Measurements from ENCODE around the gene TP53I13. TPM values are rescaled to one million over a fixed set of nuclear protein-coding genes. Genes with fewer than 3 reads are reported as not detected.

TP53I13 gene
- total RNA-seq, 1 experiment from 2014 or later = 29.6 TPM

DNA sequence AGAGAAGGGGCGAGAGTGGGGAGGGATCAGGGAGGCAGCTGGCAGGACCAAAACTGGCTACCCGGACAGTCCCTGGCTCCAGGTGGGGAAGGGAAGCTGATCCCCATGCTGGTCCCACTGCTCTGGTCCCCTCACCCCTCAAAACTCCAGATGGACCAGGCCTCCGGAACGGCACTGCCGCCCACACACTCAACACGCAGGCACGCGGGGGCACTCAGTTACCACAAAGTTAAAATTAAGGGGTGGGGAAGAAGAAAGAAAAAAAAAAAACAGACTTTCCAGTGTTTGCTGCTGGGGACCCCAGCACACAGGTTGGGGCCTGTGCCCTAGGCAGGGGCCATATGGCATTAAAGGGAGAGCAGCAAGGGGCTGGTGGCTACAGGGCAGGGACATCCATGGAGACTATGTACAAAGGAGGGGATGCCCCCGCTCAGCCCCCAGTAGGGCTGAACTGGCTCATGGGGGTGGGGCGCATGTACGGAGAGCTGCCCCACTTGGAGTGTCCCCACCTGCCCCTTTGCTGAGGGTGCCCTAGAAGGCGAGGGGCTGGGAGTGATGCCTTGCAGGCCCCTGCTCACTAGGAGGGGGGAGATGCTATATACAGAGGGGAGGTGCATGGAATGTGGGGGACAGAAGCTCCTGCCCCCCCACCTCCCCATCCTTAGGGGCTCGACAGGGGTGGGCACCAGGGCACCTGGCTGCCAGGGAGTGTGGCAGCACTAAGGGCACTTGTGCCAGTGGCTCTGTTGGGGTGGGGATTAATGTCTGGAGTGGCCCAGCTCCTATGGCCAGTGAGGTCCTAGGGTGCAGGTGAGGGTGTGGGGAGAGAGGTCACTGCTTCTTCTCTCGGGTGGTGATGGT is 5.6 kb downstream of the TP53I13 start:
- ChIA-PET POLR2A (interaction anchor here (0.5 to 3.9 kb wide), 6 partner anchors 17 to 1158 kb away, joined by 3 to 15 read pairs (median 3); no protein-coding TSS in a partner anchor), CTCF (interaction anchor here (0.6 to 9.2 kb wide), 7 partner anchors 12 to 513 kb away, joined by 3 to 57 read pairs (median 4); partner anchors contain the start of gene ANKRD13B)
- Mint-ChIP-seq H3K27me3 (ENCODE audit: insufficient read depth, unreplicated experiment) (no peaks in the 10 kb centered on the region), H3K4me3 (ENCODE audit: unreplicated experiment) (no peak overlapping the region), H3K27ac (ENCODE audit: low read depth, unreplicated experiment) (no peak overlapping the region), H3K4me1 (ENCODE audit: insufficient read depth, unreplicated experiment) (peaks cover 19% of the 10 kb centered on the region), H3K36me3 (ENCODE audit: insufficient read depth, unreplicated experiment) (peaks cover 38% of the 10 kb centered on the region), H3K9me3 (ENCODE audit: unreplicated experiment) (no peaks in the 10 kb centered on the region)
- intact Hi-C loops (cut with micrococcal nuclease) = no loop called here
- DNase-seq (ENCODE audit: unreplicated experiment) = no peak
- TF ChIP-seq, protein P1, sequence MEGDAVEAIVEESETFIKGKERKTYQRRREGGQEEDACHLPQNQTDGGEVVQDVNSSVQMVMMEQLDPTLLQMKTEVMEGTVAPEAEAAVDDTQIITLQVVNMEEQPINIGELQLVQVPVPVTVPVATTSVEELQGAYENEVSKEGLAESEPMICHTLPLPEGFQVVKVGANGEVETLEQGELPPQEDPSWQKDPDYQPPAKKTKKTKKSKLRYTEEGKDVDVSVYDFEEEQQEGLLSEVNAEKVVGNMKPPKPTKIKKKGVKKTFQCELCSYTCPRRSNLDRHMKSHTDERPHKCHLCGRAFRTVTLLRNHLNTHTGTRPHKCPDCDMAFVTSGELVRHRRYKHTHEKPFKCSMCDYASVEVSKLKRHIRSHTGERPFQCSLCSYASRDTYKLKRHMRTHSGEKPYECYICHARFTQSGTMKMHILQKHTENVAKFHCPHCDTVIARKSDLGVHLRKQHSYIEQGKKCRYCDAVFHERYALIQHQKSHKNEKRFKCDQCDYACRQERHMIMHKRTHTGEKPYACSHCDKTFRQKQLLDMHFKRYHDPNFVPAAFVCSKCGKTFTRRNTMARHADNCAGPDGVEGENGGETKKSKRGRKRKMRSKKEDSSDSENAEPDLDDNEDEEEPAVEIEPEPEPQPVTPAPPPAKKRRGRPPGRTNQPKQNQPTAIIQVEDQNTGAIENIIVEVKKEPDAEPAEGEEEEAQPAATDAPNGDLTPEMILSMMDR (IDR thresholded peaks at IDR 0.05; ENCODE audit: unreplicated experiment) = no peak
- no TSS peak for BruUV-seq (replicated peaks)

DNA sequence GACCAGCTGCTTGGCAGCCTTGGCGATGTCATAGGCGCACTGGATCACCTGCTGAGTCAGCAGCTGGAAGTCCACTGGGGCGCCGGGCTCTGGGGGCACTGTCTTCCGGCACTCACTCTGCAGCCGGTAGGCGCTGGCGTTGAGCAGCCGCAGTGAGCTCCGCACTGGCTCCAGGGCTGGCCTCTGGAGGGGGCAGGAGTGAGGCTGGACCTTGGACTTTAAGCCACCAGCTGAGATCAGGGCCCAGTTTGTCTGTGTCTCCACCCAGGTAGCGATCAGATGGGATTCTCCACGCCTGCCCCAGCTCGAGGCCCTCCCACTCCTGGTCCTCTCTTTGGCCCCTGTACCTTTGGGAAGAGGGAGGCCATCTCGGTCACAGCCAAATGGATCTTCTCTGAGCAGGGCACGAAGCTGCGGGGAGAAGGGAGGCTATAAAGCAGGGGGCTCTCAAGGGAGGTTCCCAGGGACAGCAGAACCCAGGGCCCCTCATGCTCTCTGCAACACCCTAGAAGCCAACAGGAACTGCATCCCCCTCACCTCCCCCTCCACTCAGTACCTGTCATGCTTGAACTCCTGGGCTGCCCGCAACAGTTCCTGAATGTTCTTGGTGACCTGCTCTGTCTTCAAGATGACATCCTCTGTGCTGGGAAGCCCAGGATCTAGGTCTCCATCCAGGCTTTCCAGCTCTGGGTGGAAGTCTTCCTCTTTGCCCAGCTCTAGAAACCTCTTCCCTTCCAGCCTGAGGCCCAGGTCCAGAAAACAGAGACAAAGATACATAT is 6.4 kb downstream of the TP53I13 start:
- TF ChIP-seq, protein P1 (IDR thresholded peaks at IDR 0.05; ENCODE audit: unreplicated experiment) = no peak

DNA sequence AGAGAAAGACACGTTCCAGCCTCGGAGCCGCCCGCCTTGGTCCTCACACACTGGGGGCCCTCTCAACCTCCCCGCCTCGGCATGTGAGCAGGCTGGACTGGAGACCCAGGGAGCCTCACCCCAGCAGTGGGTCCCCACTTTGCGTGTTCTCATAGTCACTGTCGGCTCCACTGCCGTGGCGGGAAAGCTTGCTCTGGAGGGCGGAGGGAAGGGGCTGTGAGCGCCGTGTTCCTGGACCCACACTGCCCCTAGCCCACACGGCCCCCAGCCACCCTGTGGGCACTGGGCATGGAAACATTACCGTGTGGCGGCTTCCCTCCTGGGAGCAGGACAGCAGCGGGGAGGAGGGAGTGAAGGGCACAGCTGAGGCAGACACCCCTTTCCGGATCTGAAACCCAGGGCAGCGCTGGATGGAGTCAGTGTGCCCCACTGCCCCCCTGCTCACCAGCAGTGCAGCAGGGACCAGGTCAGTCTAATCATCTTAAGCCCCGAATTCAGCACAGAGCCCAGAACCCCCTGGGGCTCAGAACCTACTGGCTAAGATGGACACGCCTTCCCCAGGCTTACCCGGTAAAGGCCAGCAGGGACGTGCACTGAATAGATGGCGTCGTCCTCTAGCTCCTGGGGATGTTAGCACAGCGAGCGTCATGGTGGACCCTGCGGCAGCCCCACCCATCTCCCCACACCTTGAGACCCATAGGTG is 7.2 kb downstream of the TP53I13 start:
- peaks cover 46% of the 10 kb centered on the region for H3K36me3 Mint-ChIP-seq (ENCODE audit: insufficient read depth, unreplicated experiment)
- no peaks in the 10 kb centered on the region for H3K27me3 Mint-ChIP-seq (ENCODE audit: insufficient read depth, unreplicated experiment)
- H3K4me3 Mint-ChIP-seq (ENCODE audit: unreplicated experiment) = no peak overlapping the region
- CTCF ChIA-PET = interaction anchor here (0.6 to 9.2 kb wide), 3 partner anchors 17 to 204 kb away, joined by 3 to 57 read pairs (median 5); partner anchors contain the start of gene ANKRD13B
- H3K4me1 Mint-ChIP-seq (ENCODE audit: insufficient read depth, unreplicated experiment) = peaks cover 23% of the 10 kb centered on the region
- no TSS peak for BruUV-seq (replicated peaks)
- no peak overlapping the region for H3K27ac Mint-ChIP-seq (ENCODE audit: low read depth, unreplicated experiment)
- no peak for DNase-seq (ENCODE audit: unreplicated experiment)
- POLR2A ChIA-PET = interaction anchor here (1.3 to 3.9 kb wide), 2 partner anchors 16 to 206 kb away, joined by 3 to 15 read pairs; no protein-coding TSS in a partner anchor
- TF ChIP-seq, protein P1 (IDR thresholded peaks at IDR 0.05; ENCODE audit: unreplicated experiment) = no peak
- intact Hi-C loops (cut with micrococcal nuclease) = no loop called here
- H3K9me3 Mint-ChIP-seq (ENCODE audit: unreplicated experiment) = no peaks in the 10 kb centered on the region

More for the DNA sequence above, 6.4 kb downstream of the TP53I13 start:
- ChIA-PET CTCF (interaction anchor here (0.6 to 9.2 kb wide), 6 partner anchors 11 to 435 kb away, joined by 3 to 57 read pairs (median 4); partner anchors contain the start of gene ANKRD13B), POLR2A (interaction anchor here (0.6 to 3.9 kb wide), 5 partner anchors 16 to 1975 kb away, joined by 3 to 15 read pairs (median 3); no protein-coding TSS in a partner anchor)
- H3K27ac Mint-ChIP-seq (ENCODE audit: low read depth, unreplicated experiment) = no peak overlapping the region
- no TSS peak for BruUV-seq (replicated peaks)
- H3K9me3 Mint-ChIP-seq (ENCODE audit: unreplicated experiment) = no peaks in the 10 kb centered on the region
- DNase-seq (ENCODE audit: unreplicated experiment) = no peak
- intact Hi-C loops (cut with micrococcal nuclease) = no loop called here
- no peak overlapping the region for H3K4me3 Mint-ChIP-seq (ENCODE audit: unreplicated experiment)
- H3K36me3 Mint-ChIP-seq (ENCODE audit: insufficient read depth, unreplicated experiment) = peaks cover 43% of the 10 kb centered on the region
- H3K27me3 Mint-ChIP-seq (ENCODE audit: insufficient read depth, unreplicated experiment) = no peaks in the 10 kb centered on the region
- H3K4me1 Mint-ChIP-seq (ENCODE audit: insufficient read depth, unreplicated experiment) = peaks cover 18% of the 10 kb centered on the region
